PC-9 (cell line): ENCODE data around the gene SOWAHC. TPM values are rescaled to one million over a fixed set of nuclear protein-coding genes. Genes with fewer than 3 reads are reported as not detected.
A peak's percentile ranks its signal among the peaks of the same experiment; 100 is the strongest.

Source experiments
- BruUV-seq: library from RNA; stranded (reverse); fragments of 400-500 nt; replicated peaks from 2 replicates; lab custom pipeline; 2021; lab: Mats Ljungman, UMichigan
- CTCF ChIA-PET: fragments of 300-600 bp; sonication (Branson Sonifier 250); formaldehyde crosslinking; loops from one replicate; lab custom pipeline; 2022; ENCODE audit warnings: antibody characterized with exemption; lab: Charles Lee
- POLR2A ChIA-PET: fragments of 300-600 bp; sonication (Branson Sonifier 250); formaldehyde crosslinking; loops from one replicate; lab custom pipeline; 2022; ENCODE audit warnings: antibody characterized with exemption; ENCODE audit not compliant: unreplicated experiment; lab: Charles Lee
- DNase-seq, 2 experiments: peaks; one replicate each; pipeline versions ENCODE4 v3.0.0 to v3.0.0-alpha.2; 2015 to 2022; ENCODE audit warnings: mixed read lengths in 1 of 2
- H2AFZ ChIP-seq: fragments of 200-600 bp; sonication (generic); 2 replicates; pipeline ENCODE4 v1.8.1; 2017; ENCODE audit warnings: antibody characterized with exemption
- H3F3A ChIP-seq: fragments of 200-600 bp; sonication (generic); 2 replicates; pipeline ENCODE4 v1.8.1; 2017; ENCODE audit warnings: antibody characterized with exemption, mild to moderate bottlenecking, low read depth; ENCODE audit not compliant: insufficient read depth
- H3K27ac ChIP-seq: fragments of 200-600 bp; sonication (generic); 2 replicates; pipeline ENCODE4 v1.6.1; 2016; ENCODE audit warnings: mixed run types
- H3K27me3 ChIP-seq: fragments of 200-600 bp; sonication (generic); 2 replicates; pipeline ENCODE4 v1.6.1; 2016; ENCODE audit warnings: low read depth, mixed run types; ENCODE audit not compliant: insufficient read depth
- H3K36me3 ChIP-seq: fragments of 200-600 bp; sonication (generic); 2 replicates; pipeline ENCODE4 v1.6.1; 2016; ENCODE audit warnings: low read depth, mixed run types
- H3K4me1 ChIP-seq: fragments of 200-600 bp; sonication (generic); replicated peaks from 2 replicates; pipeline ENCODE4 v1.6.1; 2016; ENCODE audit warnings: mixed run types; ENCODE audit not compliant: insufficient read depth
- H3K4me2 ChIP-seq: fragments of 200-600 bp; sonication (generic); 2 replicates; pipeline ENCODE4 v1.6.1; 2017; ENCODE audit warnings: mixed run types
- H3K4me3 ChIP-seq: fragments of 200-600 bp; sonication (generic); 2 replicates; pipeline ENCODE4 v1.6.1; 2016; ENCODE audit warnings: mixed run types
- H3K79me2 ChIP-seq: fragments of 200-600 bp; sonication (generic); 2 replicates; pipeline ENCODE4 v1.6.1; 2017; ENCODE audit warnings: low read depth, mixed run types
- H3K9me2 ChIP-seq: fragments of 200-600 bp; sonication (generic); 2 replicates; pipeline ENCODE4 v1.8.1; 2017; ENCODE audit warnings: mild to moderate bottlenecking; ENCODE audit not compliant: insufficient read depth
- H3K9me3 ChIP-seq: fragments of 200-600 bp; sonication (generic); 2 replicates; pipeline ENCODE4 v1.8.1; 2016; ENCODE audit warnings: low read depth; ENCODE audit not compliant: insufficient read depth
- H4K20me1 ChIP-seq: fragments of 200-600 bp; sonication (generic); 2 replicates; pipeline ENCODE4 v1.8.1; 2017; ENCODE audit not compliant: insufficient read depth
- EZH2 ChIP-seq: fragments of 200-600 bp; sonication (generic); IDR thresholded peaks from 2 replicates; pipeline ENCODE4 v1.8.0; 2017; ENCODE audit warnings: antibody characterized with exemption, low read depth
- intact Hi-C: fragments of 100-400 bp; cut with micrococcal nuclease; formaldehyde crosslinking; loops from one replicate; pipeline ENCODE4 v1.10.0; 2022; ENCODE audit not compliant: unreplicated experiment
- total RNA-seq: library from RNA; stranded (reverse); gene quantifications from 2 replicates; pipeline ENCODE4 v1.2.3, GENCODE V29; 2021
- TF ChIP-seq, protein P1 (sequence below): fragments of 200-600 bp; sonication (generic); conservative IDR thresholded peaks from 2 replicates; pipeline ENCODE4 v1.6.1; 2017; ENCODE audit warnings: mixed run types, antibody characterized with exemption, mild to moderate bottlenecking, moderate library complexity

The SOWAHC gene
- total RNA-seq, 1 experiment from 2014 or later = 14.3 TPM

DNA sequence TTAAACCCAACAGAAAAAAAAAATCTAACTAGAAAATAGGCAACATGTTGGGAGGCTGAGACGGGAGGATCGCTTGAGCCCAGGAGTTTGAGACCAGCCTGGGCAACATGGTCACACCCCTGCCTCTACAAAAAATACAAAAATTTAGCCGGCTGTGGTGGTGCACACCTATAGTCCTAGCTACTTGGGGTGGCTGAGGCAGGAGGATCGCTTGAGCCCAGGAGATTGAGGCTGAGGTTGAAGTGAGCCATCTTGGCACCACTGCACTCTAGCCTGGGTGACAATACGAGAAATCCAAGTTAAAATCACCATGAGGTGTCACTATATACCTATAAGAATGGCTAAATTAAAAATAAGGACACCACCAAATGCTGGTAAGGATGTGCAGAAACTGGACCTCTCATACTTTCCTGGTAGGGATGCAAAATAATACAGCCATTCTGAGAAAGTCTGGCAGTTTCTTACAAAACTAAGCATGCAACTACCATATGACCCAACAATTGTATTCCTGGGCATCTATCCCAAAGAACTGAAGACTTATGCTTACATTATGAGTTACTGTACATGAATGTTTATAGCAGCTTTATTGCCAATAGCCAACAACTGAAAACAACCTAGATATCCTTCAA lies 2.6 kb upstream of the SOWAHC start:
- Histone ChIP-seq H3K36me3 (no peaks in the 10 kb centered on the region), H3K9me2 (no peaks in the 10 kb centered on the region), H3K27me3 (no peaks in the 10 kb centered on the region), H3F3A (0 out of 2 replicates have a peak, but pooled peaks cover 7% of the 10 kb centered on the region), H2AFZ (no peak overlapping the region), H3K9me3 (0 out of 2 replicates have a peak, but pooled peaks cover 3% of the 10 kb centered on the region), H4K20me1 (peaks cover 5% of the 10 kb centered on the region), H3K79me2 (peaks cover 85% of the 10 kb centered on the region), H3K27ac (no peak overlapping the region), H3K4me1 (peaks cover 57% of the 10 kb centered on the region), H3K4me2 (peak overlapping the region; percentile 80), H3K4me3 (peak overlapping the region; percentile 82; the same call in 1 of the 2 replicates)
- POLR2A ChIA-PET = no interaction called here
- CTCF ChIA-PET = no interaction called here
- TF ChIP-seq, protein P1, sequence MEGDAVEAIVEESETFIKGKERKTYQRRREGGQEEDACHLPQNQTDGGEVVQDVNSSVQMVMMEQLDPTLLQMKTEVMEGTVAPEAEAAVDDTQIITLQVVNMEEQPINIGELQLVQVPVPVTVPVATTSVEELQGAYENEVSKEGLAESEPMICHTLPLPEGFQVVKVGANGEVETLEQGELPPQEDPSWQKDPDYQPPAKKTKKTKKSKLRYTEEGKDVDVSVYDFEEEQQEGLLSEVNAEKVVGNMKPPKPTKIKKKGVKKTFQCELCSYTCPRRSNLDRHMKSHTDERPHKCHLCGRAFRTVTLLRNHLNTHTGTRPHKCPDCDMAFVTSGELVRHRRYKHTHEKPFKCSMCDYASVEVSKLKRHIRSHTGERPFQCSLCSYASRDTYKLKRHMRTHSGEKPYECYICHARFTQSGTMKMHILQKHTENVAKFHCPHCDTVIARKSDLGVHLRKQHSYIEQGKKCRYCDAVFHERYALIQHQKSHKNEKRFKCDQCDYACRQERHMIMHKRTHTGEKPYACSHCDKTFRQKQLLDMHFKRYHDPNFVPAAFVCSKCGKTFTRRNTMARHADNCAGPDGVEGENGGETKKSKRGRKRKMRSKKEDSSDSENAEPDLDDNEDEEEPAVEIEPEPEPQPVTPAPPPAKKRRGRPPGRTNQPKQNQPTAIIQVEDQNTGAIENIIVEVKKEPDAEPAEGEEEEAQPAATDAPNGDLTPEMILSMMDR = no peak; the same call in 1 of the 2 replicates
- no peak for TF ChIP-seq EZH2
- BruUV-seq = no TSS peak
- peak in 1 of 2 experiments; percentile 35 for DNase-seq
- intact Hi-C loops = loop anchor here (1.0 to 2.0 kb wide), 2 partner anchors 65 to 104 kb away; no protein-coding TSS in a partner anchor

DNA sequence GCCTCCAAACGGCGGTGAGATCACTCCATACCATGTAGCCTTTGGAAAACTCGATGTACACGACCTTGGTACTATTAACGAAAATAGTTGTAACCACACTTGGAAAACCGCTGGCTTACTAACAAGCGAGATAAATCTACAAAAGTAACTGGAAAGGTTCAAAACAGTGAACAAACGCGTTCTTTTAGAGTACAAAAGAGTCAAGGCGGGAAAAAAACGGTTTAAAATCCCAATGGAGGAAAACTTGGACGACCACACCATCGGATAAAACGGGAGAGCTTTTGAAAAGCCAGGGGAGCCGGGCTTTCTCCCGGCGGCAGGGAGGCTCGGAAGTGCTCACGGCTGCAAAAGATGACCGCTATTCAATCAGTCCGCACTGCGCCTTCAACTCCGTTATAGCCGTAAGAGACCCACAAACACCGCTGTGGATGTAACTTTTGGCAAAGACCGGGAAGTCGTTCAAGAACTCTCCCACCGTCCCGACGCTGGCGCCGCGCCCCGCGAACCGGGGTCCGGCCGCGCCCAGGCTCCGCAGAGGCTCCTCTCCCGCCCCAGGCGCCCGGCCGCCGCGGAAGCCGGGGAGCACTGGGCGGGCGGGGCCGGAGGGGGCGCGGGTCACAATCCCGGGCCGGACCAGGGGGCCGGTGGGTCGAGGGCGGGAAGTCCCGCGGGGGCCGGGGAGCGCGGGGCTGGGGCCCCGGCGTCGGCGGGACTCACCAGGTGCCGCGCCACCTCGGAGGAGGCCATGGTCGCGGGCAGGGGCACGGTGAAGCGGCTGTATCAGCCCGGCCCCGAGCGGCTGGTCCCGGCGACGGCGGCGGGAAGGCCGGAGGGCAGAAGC lies 863 bp upstream of the SOWAHC start:
- Histone ChIP-seq H3K9me3 (0 out of 2 replicates have a peak, but pooled peaks cover 3% of the 10 kb centered on the region), H3F3A (0 out of 2 replicates have a peak, but pooled peaks cover 7% of the 10 kb centered on the region), H3K4me3 (peak overlapping the region; percentile 82), H3K4me1 (peaks cover 57% of the 10 kb centered on the region), H3K9me2 (no peaks in the 10 kb centered on the region), H3K27me3 (no peaks in the 10 kb centered on the region), H2AFZ (peak overlapping the region; percentile 60), H3K79me2 (peaks cover 85% of the 10 kb centered on the region), H3K27ac (peak overlapping the region; percentile 55), H3K4me2 (peak overlapping the region; percentile 80), H4K20me1 (peaks cover 11% of the 10 kb centered on the region), H3K36me3 (no peaks in the 10 kb centered on the region)
- POLR2A ChIA-PET = interaction anchor here (0.5 to 1.6 kb wide), 12 partner anchors 9 to 1076 kb away, joined by 3 to 29 read pairs (median 6); no protein-coding TSS in a partner anchor
- no TSS peak for BruUV-seq
- intact Hi-C loops = loop anchor here (2.0 kb wide), 1 partner anchor 66 kb away; no protein-coding TSS in a partner anchor
- TF ChIP-seq EZH2 = no peak
- TF ChIP-seq, protein P1 = no peak
- peak in 1 of 2 experiments; percentile 39 for DNase-seq
- CTCF ChIA-PET = interaction anchor here (0.6 kb wide), 2 partner anchors 82 to 99 kb away, joined by 4 to 5 read pairs; no protein-coding TSS in a partner anchor
